K562 (cell line): ENCODE results near the gene VPS4B. TPM values are rescaled to one million over a fixed set of nuclear protein-coding genes. Genes with fewer than 3 reads are reported as not detected.
A peak's percentile ranks its signal among the peaks of the same experiment; 100 is the strongest.

ENCODE experiments used
- ATAC-seq: fragments of 200-7000 bp; cut with Tn5 transposase; 3 replicates; pipeline ENCODE4 v1.9.1; 2020; ENCODE audit warnings: moderate library complexity
- BruUV-seq: library from RNA; stranded (reverse); fragments of 400-500 nt; replicated peaks from 2 replicates; lab custom pipeline; 2021; lab: Mats Ljungman, UMichigan
- CTCF ChIA-PET: fragments of 300-600 bp; formaldehyde crosslinking; extraction: SDS; loops from one replicate; lab custom pipeline; 2021; ENCODE audit warnings: low intra/inter-chr PET ratio; lab: Yijun Ruan, JAX
- POLR2A ChIA-PET: fragments of 300-600, 350-650 bp; sonication (Branson Sonifier 250); formaldehyde crosslinking; extraction: SDS; loops from one replicate; lab custom pipeline; 2021; ENCODE audit warnings: antibody characterized with exemption, inconsistent platforms; lab: Yijun Ruan, JAX
- DNase-seq, 4 experiments: peaks; one replicate each; pipeline versions ENCODE4 v3.0.0 to v3.0.0-alpha.2; 2011 to 2018; ENCODE audit warnings: low spot score in 3 of 4, mixed read lengths in 3 of 4; ENCODE audit errors: extremely low read depth in 1 of 4
- FAIRE-seq: peaks from 2 replicates; lab custom pipeline; 2011; peaks lifted over from hg19 to GRCh38; lab: Jason Lieb, UNC
- H2AFZ ChIP-seq: 2 replicates; pipeline ENCODE4 v1.6.0; 2011; ENCODE audit warnings: low read depth, low read length, control low read depth, inconsistent platforms
- H3K27ac ChIP-seq: fragments of 200-600 bp; 3 replicates; pipeline ENCODE4 v1.8.0; 2011; ENCODE audit warnings: low read depth, mild to moderate bottlenecking, control low read depth, inconsistent platforms, low read length, moderate library complexity, mixed read lengths; ENCODE audit errors: extremely low read depth
- H3K27me3 ChIP-seq, 2 experiments: fragments of 300-600 bp in 1 of 2; 2 replicates in 1 of 2; 3 replicates in 1 of 2; pipeline versions ENCODE4 v1.6.0 to v1.8.0; 2011; ENCODE audit warnings: inconsistent platforms in 2 of 2, low read length in 2 of 2, mild to moderate bottlenecking in 1 of 2, mixed read lengths in 1 of 2, moderate library complexity in 1 of 2; ENCODE audit not compliant: control insufficient read depth in 2 of 2, insufficient read depth in 2 of 2
- H3K36me3 ChIP-seq: fragments of 300-600 bp; 3 replicates; pipeline ENCODE4 v1.8.0; 2011; ENCODE audit warnings: mild to moderate bottlenecking, low read length, inconsistent platforms; ENCODE audit not compliant: control insufficient read depth, insufficient read depth
- H3K4me1 ChIP-seq, 2 experiments: fragments of 200-600 bp in 1 of 2; replicated peaks in 1 of 2; 2 replicates in 1 of 2; 3 replicates in 1 of 2; pipeline versions ENCODE4 v1.5.1 to v1.8.0; 2011; ENCODE audit warnings: inconsistent platforms in 2 of 2, low read length in 2 of 2, mild to moderate bottlenecking in 1 of 2, mixed read lengths in 1 of 2, moderate library complexity in 1 of 2; ENCODE audit not compliant: control insufficient read depth in 2 of 2, insufficient read depth in 2 of 2
- H3K4me2 ChIP-seq: 2 replicates; pipeline ENCODE4 v1.6.1; 2011; ENCODE audit warnings: low read length, control low read depth, inconsistent platforms, mixed read lengths; ENCODE audit not compliant: insufficient read depth
- H3K4me3 ChIP-seq: fragments of 200-600 bp; sonication (generic), shearing (Covaris generic); 2 replicates; pipeline ENCODE4 v1.5.1; 2016; ENCODE audit warnings: control low read depth, inconsistent platforms
- H3K79me2 ChIP-seq: fragments of 200-600 bp; 3 replicates; pipeline ENCODE4 v1.8.0; 2011; ENCODE audit warnings: low read length, inconsistent platforms; ENCODE audit not compliant: control insufficient read depth, insufficient read depth
- H3K9ac ChIP-seq, 2 experiments: 2 replicates each; pipeline versions ENCODE4 v1.6.0 to v1.6.1; 2011; ENCODE audit warnings: low read depth in 2 of 2, low read length in 2 of 2, control low read depth in 1 of 2, inconsistent platforms in 1 of 2, mild to moderate bottlenecking in 1 of 2, mixed read lengths in 1 of 2; ENCODE audit not compliant: insufficient read depth in 1 of 2
- H3K9me1 ChIP-seq: one replicate; pipeline ENCODE4 v1.6.0; 2011; ENCODE audit warnings: inconsistent platforms, mild to moderate bottlenecking, low read length, moderate library complexity; ENCODE audit not compliant: control insufficient read depth, insufficient read depth
- H3K9me3 ChIP-seq: replicated peaks from 2 replicates; pipeline ENCODE4 v1.5.1; 2011; ENCODE audit warnings: low read depth, low read length, inconsistent platforms; ENCODE audit not compliant: control insufficient read depth, insufficient read depth
- H4K20me1 ChIP-seq: replicated peaks from 2 replicates; pipeline ENCODE4 v1.6.1; 2011; ENCODE audit warnings: low read length, inconsistent platforms, mixed read lengths; ENCODE audit not compliant: control insufficient read depth, insufficient read depth
- WGBS: fragments of 100-300 bp; shearing (Covaris generic); methylation state at CpG from one replicate; pipeline ENCODE4 v1.1.6; 2016; ENCODE audit warnings: low coverage, mixed read lengths; ENCODE audit not compliant: insufficient coverage; ENCODE audit errors: missing lambda C conversion rate; 5-methylcytosine and 5-hydroxymethylcytosine counted together
- in situ Hi-C: fragments of 300-500 bp; cut with MboI; formaldehyde crosslinking; loops from 4 replicates; pipeline ENCODE4 v1.15.0; 2018; ENCODE audit warnings: inconsistent platforms, mixed read lengths
- intact Hi-C: fragments of 100-400 bp; cut with micrococcal nuclease; formaldehyde crosslinking; loops from 2 replicates; pipeline ENCODE4 v1.14.2; 2022
- polyA plus RNA-seq, 8 experiments: library from polyadenylated mRNA; depleted of rRNA in 4 of 8; stranded (reverse) in 5 of 8; unstranded in 3 of 8; fragments of >200 nt; fragmentation: Nextera tagmentation in 2 of 8; fragmentation: Illumina TruSeq in 1 of 8; extraction: Ambion mirVana in 2 of 8; extraction: Trizol in 1 of 8; gene quantifications; 2 replicates each; pipeline versions ENCODE4 v1.2.1 to v1.2.3, GENCODE V29; 2011 to 2014; ENCODE audit warnings: inconsistent platforms in 1 of 8, missing spikeins in 1 of 8
- total RNA-seq, 7 experiments: library from RNA; depleted of rRNA in 6 of 7; stranded (reverse); fragments of >200 nt in 6 of 7; fragmentation: Illumina TruSeq in 2 of 7; extraction: Trizol in 2 of 7; gene quantifications; 2 replicates each; pipeline versions ENCODE4 v1.2.1 to v1.2.3, GENCODE V29; 2011 to 2021; ENCODE audit warnings: low replicate concordance in 1 of 7
- TF ChIP-seq, protein P1 (sequence below): fragments of 450-650 bp; IDR thresholded peaks from 2 replicates; pipeline ENCODE4 v1.6.1; 2018; ENCODE audit not compliant: partially characterized antibody

The VPS4B gene
- total and polyA plus RNA-seq, 9 of the 15 experiments (the other 6 are each of a cell fraction or from before 2014, with no cell fraction given): 7.3 to 16.4 (median 10.4) TPM

DNA sequence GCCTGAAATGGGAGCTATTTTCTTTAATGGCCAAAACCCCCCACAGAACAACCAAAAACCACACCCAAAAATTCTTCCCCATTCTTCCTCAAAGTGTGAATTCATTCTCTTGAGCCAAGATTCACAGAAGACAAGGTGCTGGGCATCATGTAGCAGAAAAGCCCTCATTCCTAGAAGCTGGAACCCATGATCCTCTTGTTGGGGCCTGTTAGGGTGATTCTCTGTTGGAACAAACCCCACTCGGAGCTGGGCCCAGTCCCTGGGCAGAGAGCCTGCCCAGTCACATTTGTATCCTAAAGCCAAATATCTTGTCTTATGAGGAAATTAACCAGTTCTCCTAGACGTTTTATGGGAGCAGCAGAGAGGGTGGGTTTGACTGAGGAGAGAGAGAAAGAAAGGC is 22.8 kb upstream of the VPS4B start:
- H3K4me3 ChIP-seq: no peak overlapping the region
- CTCF ChIA-PET: no interaction called here
- no peak for FAIRE-seq
- BruUV-seq: no TSS peak
- TF ChIP-seq, protein P1, sequence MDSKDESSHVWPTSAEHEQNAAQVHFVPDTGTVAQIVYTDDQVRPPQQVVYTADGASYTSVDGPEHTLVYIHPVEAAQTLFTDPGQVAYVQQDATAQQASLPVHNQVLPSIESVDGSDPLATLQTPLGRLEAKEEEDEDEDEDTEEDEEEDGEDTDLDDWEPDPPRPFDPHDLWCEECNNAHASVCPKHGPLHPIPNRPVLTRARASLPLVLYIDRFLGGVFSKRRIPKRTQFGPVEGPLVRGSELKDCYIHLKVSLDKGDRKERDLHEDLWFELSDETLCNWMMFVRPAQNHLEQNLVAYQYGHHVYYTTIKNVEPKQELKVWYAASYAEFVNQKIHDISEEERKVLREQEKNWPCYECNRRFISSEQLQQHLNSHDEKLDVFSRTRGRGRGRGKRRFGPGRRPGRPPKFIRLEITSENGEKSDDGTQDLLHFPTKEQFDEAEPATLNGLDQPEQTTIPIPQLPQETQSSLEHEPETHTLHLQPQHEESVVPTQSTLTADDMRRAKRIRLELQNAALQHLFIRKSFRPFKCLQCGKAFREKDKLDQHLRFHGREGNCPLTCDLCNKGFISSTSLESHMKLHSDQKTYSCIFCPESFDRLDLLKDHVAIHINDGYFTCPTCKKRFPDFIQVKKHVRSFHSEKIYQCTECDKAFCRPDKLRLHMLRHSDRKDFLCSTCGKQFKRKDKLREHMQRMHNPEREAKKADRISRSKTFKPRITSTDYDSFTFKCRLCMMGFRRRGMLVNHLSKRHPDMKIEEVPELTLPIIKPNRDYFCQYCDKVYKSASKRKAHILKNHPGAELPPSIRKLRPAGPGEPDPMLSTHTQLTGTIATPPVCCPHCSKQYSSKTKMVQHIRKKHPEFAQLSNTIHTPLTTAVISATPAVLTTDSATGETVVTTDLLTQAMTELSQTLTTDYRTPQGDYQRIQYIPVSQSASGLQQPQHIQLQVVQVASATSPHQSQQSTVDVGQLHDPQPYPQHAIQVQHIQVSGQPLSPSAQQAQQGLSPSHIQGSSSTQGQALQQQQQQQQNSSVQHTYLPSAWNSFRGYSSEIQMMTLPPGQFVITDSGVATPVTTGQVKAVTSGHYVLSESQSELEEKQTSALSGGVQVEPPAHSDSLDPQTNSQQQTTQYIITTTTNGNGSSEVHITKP: no peak
- no peaks in the 10 kb centered on the region for H4K20me1 ChIP-seq
- WGBS: 17% methylated on average over 2 of the region's 2 CpGs
- H2AFZ ChIP-seq: 0 out of 2 replicates have a peak overlapping the region, but pooled peaks have one; percentile 9
- intact Hi-C loops (no loop called here), in situ Hi-C loops (no loop called here)
- DNase-seq: no peak
- no peaks in the 10 kb centered on the region for H3K79me2 ChIP-seq
- no peaks in the 10 kb centered on the region for H3K36me3 ChIP-seq
- H3K9me1 ChIP-seq: no peaks in the 10 kb centered on the region
- POLR2A ChIA-PET: no interaction called here
- H3K27ac ChIP-seq: no peak overlapping the region
- H3K9ac ChIP-seq: no peak overlapping the region
- no peak overlapping the region for H3K4me2 ChIP-seq
- H3K27me3 ChIP-seq: peaks cover 0 to 4% of the 10 kb centered on the region in 2 experiments; a peak in 1 of 5 replicates
- no peaks in the 10 kb centered on the region for H3K9me3 ChIP-seq
- ATAC-seq: no peak
- no peaks in the 10 kb centered on the region for H3K4me1 ChIP-seq
